Endothelial cell of umbilical vein (primary cell): ENCODE data around the gene SLC6A6. TPM values are rescaled to one million over a fixed set of nuclear protein-coding genes. Genes with fewer than 3 reads are reported as not detected.

Source experiments
- BruUV-seq: library from RNA; stranded (reverse); fragments of 400-500 nt; replicated peaks from 2 replicates; lab custom pipeline; 2021; lab: Mats Ljungman, UMichigan
- CTCF ChIA-PET: fragments of 300-600, 350-600 bp; sonication (Branson Sonifier 250); formaldehyde crosslinking; loops from one replicate; lab custom pipeline; 2021; ENCODE audit warnings: antibody characterized with exemption, inconsistent platforms; lab: Charles Lee
- POLR2A ChIA-PET: fragments of 300-600, 350-600 bp; sonication (Branson Sonifier 250); formaldehyde crosslinking; loops from one replicate; lab custom pipeline; 2021; ENCODE audit warnings: antibody characterized with exemption, inconsistent platforms; lab: Charles Lee
- DNase-seq: peaks from one replicate; pipeline ENCODE4 v3.0.0-alpha.2; 2011; ENCODE audit warnings: low read depth, low spot score
- FAIRE-seq: peaks from 2 replicates; lab custom pipeline; 2011; peaks lifted over from hg19 to GRCh38; lab: Jason Lieb, UNC
- H2AFZ ChIP-seq: 2 replicates; pipeline ENCODE4 v1.6.0; 2012; ENCODE audit warnings: low read depth, low read length, control low read depth, inconsistent platforms
- H3K27ac ChIP-seq: 2 replicates; pipeline ENCODE4 v1.5.1; 2011; ENCODE audit warnings: low read depth, mild to moderate bottlenecking, control low read depth, low read length, moderate library complexity; ENCODE audit not compliant: insufficient read depth
- H3K27me3 ChIP-seq, 2 experiments: 2 replicates each; pipeline versions ENCODE4 v1.6.0 to v1.6.1; 2011; ENCODE audit warnings: low read length in 2 of 2, mixed read lengths in 1 of 2; ENCODE audit not compliant: control insufficient read depth in 2 of 2, insufficient read depth in 2 of 2
- H3K36me3 ChIP-seq, 2 experiments: 2 replicates in 1 of 2; 3 replicates in 1 of 2; pipeline ENCODE4 v1.5.1; 2011; ENCODE audit warnings: low read length in 2 of 2, mild to moderate bottlenecking in 1 of 2, moderate library complexity in 1 of 2; ENCODE audit not compliant: control insufficient read depth in 2 of 2, insufficient read depth in 2 of 2; ENCODE audit errors: extremely low read depth in 1 of 2
- H3K4me1 ChIP-seq: 3 replicates; pipeline ENCODE4 v1.5.1; 2011; ENCODE audit warnings: mild to moderate bottlenecking, low read length; ENCODE audit not compliant: control insufficient read depth, insufficient read depth; ENCODE audit errors: extremely low read depth
- H3K4me2 ChIP-seq: 2 replicates; pipeline ENCODE4 v1.6.1; 2011; ENCODE audit warnings: low read length, control low read depth, mixed read lengths; ENCODE audit not compliant: insufficient read depth
- H3K4me3 ChIP-seq, 3 experiments: fragments of 200-600 bp in 1 of 3; sonication (generic), shearing (Covaris generic) in 1 of 3; replicated peaks in 1 of 3; 2 replicates each; pipeline ENCODE4 v1.5.1; 2011 to 2016; ENCODE audit warnings: control low read depth in 3 of 3, low read length in 3 of 3, mild to moderate bottlenecking in 2 of 3, inconsistent platforms in 1 of 3, low read depth in 1 of 3, moderate library complexity in 1 of 3; ENCODE audit not compliant: insufficient read depth in 1 of 3
- H3K79me2 ChIP-seq: 2 replicates; pipeline ENCODE4 v1.6.0; 2012; ENCODE audit warnings: low read length, inconsistent platforms; ENCODE audit not compliant: control insufficient read depth, insufficient read depth
- H3K9ac ChIP-seq: replicated peaks from 2 replicates; pipeline ENCODE3; 2011; ENCODE audit warnings: low read length, control low read depth; ENCODE audit not compliant: insufficient read depth; ENCODE audit errors: extremely low read depth
- H3K9me1 ChIP-seq: replicated peaks from 3 replicates; pipeline ENCODE4 v1.6.0; 2011; ENCODE audit warnings: mild to moderate bottlenecking, low read length; ENCODE audit not compliant: control insufficient read depth, insufficient read depth; ENCODE audit errors: extremely low read depth
- H3K9me3 ChIP-seq: replicated peaks from 2 replicates; pipeline ENCODE4 v1.5.1; 2012; ENCODE audit warnings: low read length, inconsistent platforms; ENCODE audit not compliant: control insufficient read depth, insufficient read depth
- H4K20me1 ChIP-seq: replicated peaks from 2 replicates; pipeline ENCODE3; 2011; ENCODE audit warnings: mild to moderate bottlenecking, low read length; ENCODE audit not compliant: control insufficient read depth, insufficient read depth; ENCODE audit errors: extremely low read depth
- CTCF ChIP-seq, 2 donors: IDR thresholded peaks; 1 replicate in 1 of 2; 2 replicates in 1 of 2; pipeline ENCODE4 v1.5.1; 2011; ENCODE audit warnings: low read length in 2 of 2, mild to moderate bottlenecking in 2 of 2, moderate library complexity in 2 of 2, control low read depth in 1 of 2, inconsistent platforms in 1 of 2, low read depth in 1 of 2; ENCODE audit not compliant: insufficient read depth in 1 of 2; ENCODE audit errors: extremely low read depth in 1 of 2
- EZH2 ChIP-seq: IDR thresholded peaks from 2 replicates; pipeline ENCODE4 v1.6.1; 2012; ENCODE audit warnings: borderline replicate concordance, low read depth, mild to moderate bottlenecking, moderate library complexity, low read length, inconsistent platforms; ENCODE audit not compliant: severe bottlenecking
- FOS ChIP-seq: IDR thresholded peaks from 2 replicates; pipeline ENCODE4 v1.6.1; 2011; ENCODE audit warnings: mild to moderate bottlenecking, low read length, moderate library complexity, borderline replicate concordance; ENCODE audit not compliant: insufficient read depth
- GATA2 ChIP-seq: IDR thresholded peaks from 2 replicates; pipeline ENCODE4 v1.7.0; 2011; ENCODE audit warnings: low read depth, mild to moderate bottlenecking, moderate library complexity, mixed read lengths, low read length; ENCODE audit not compliant: insufficient read length, insufficient read depth
- JUN ChIP-seq: IDR thresholded peaks from 2 replicates; pipeline ENCODE4 v1.6.1; 2011; ENCODE audit warnings: borderline replicate concordance, low read depth; ENCODE audit not compliant: insufficient read length, insufficient read depth
- MAX ChIP-seq: IDR thresholded peaks from 2 replicates; pipeline ENCODE4 v1.6.1; 2011; ENCODE audit not compliant: insufficient read depth, insufficient read length
- MYC ChIP-seq: IDR thresholded peaks from one replicate; pipeline ENCODE4 v1.6.1; 2011; ENCODE audit warnings: mild to moderate bottlenecking, low read depth, low read length
- POLR2A ChIP-seq: IDR thresholded peaks from 2 replicates; pipeline ENCODE4 v1.6.1; 2012; ENCODE audit warnings: low read depth, mild to moderate bottlenecking, control low read depth, low read length
- POLR2AphosphoS5 ChIP-seq: IDR thresholded peaks from 2 replicates; pipeline ENCODE4 v1.6.1; 2012; ENCODE audit warnings: low read depth, mild to moderate bottlenecking, control low read depth, low read length, moderate library complexity; ENCODE audit not compliant: insufficient read depth
- dilution Hi-C: fragments of 300-500 bp; cut with MboI; formaldehyde crosslinking; loops from one replicate; pipeline ENCODE4 v1.15.0; 2019; ENCODE audit warnings: low sequenced_read_pairs; ENCODE audit not compliant: extremely low pct_ligation_motif_present
- intact Hi-C: fragments of 100-400 bp; cut with micrococcal nuclease; formaldehyde crosslinking; loops from one replicate; pipeline ENCODE4 v1.10.0; 2022
- polyA plus RNA-seq, 4 experiments: library from polyadenylated mRNA; depleted of rRNA in 3 of 4; stranded (reverse) in 3 of 4; unstranded in 1 of 4; fragments of >200 nt; gene quantifications; 2 replicates each; pipeline versions ENCODE4 v1.2.1 to v1.2.3, GENCODE V29; 2011 to 2012; ENCODE audit warnings: missing spikeins in 1 of 4
- total RNA-seq: library from RNA; stranded (reverse); gene quantifications from 2 replicates; pipeline ENCODE4 v1.2.3, GENCODE V29; 2021

SLC6A6 gene
- total and polyA plus RNA-seq, 2 donors (not counting 3 experiments of a cell fraction or from before 2014, with no cell fraction given), result 25.7 to 38.0 TPM

GRCh38 chr3:14505803-14506500 is 103.5 kb downstream of the SLC6A6 start:
- Histone ChIP-seq H3K9me3 (no peaks in the 10 kb centered on the region), H3K4me3 (no peak overlapping the region), H3K4me2 (no peak overlapping the region), H3K9me1 (no peaks in the 10 kb centered on the region), H4K20me1 (no peaks in the 10 kb centered on the region), H3K79me2 (no peaks in the 10 kb centered on the region), H3K9ac (no peak overlapping the region), H3K36me3 (no peaks in the 10 kb centered on the region), H2AFZ (no peak overlapping the region), H3K4me1 (no peaks in the 10 kb centered on the region), H3K27me3 (no peaks in the 10 kb centered on the region), H3K27ac (no peak overlapping the region)
- BruUV-seq, result no TSS peak
- CTCF ChIA-PET, result no interaction called here
- TF ChIP-seq POLR2AphosphoS5, result no peak
- TF ChIP-seq MYC, result no peak
- no peak for TF ChIP-seq CTCF (IDR thresholded peaks at IDR 0.05; ENCODE audit: extremely low read depth in 1 of 2, insufficient read depth in 1 of 2, low read depth in 1 of 2, low read length in 2 of 2)
- TF ChIP-seq MAX, result no peak
- no peak for TF ChIP-seq GATA2
- TF ChIP-seq EZH2, result no peak
- no peak for TF ChIP-seq JUN
- TF ChIP-seq POLR2A, result no peak
- no peak for TF ChIP-seq FOS
- dilution Hi-C loops (no loop called here), intact Hi-C loops (loop anchor here (10.0 kb wide), 1 partner anchor 279 kb away; no protein-coding TSS in a partner anchor)
- FAIRE-seq (no peak), DNase-seq (no peak)
- POLR2A ChIA-PET, result no interaction called here
